ENCODE results near the gene NAT16.

NAT16 gene

GRCh38 chr7:101180130-101180755 is at the start of gene NAT16:
Gene NAT16 (minus strand): TSS chr7:101180293. CDS start chr7:101174807, 5,486 bp downstream.
- DNase-seq (ENCODE audit: low read depth in 2 of 2): no peak

GRCh38 chr7:101226721-101227120 is 46.6 kb upstream of the NAT16 start:
- no peak for DNase-seq (ENCODE audit: low read depth in 2 of 2)

- no peak for DNase-seq (ENCODE audit: low read depth in 2 of 2)
These were observed 45.6 kb upstream of the NAT16 start for GRCh38 chr7:101225650-101226049.

- DNase-seq (ENCODE audit: low read depth in 2 of 2): no peak
These were observed 43.4 kb upstream of the NAT16 start for GRCh38 chr7:101223528-101223927.

GRCh38 chr7:101222275-101222830 is 42.3 kb upstream of the NAT16 start:
- DNase-seq (ENCODE audit: low read depth in 2 of 2): no peak

- DNase-seq (ENCODE audit: low read depth in 2 of 2): no peak
These were observed 40.2 kb upstream of the NAT16 start for GRCh38 chr7:101220295-101220694.

- DNase-seq (ENCODE audit: low read depth in 2 of 2): no peak
These were observed 38.4 kb upstream of the NAT16 start for GRCh38 chr7:101218236-101219125.

GRCh38 chr7:101217388-101218235 is 37.5 kb upstream of the NAT16 start, which contains the start of the genes PLOD3 and ZNHIT1:
Gene PLOD3 (minus strand): TSS chr7:101217581. CDS start chr7:101217274, 307 bp downstream.
Gene ZNHIT1 (plus strand): TSS chr7:101218165. CDS start chr7:101218196, 31 bp downstream.
- peak; percentile 91 to 92 for DNase-seq (ENCODE audit: low read depth in 2 of 2)

- DNase-seq (ENCODE audit: low read depth in 2 of 2): no peak
These were observed 36.8 kb upstream of the NAT16 start for GRCh38 chr7:101216860-101217387.

GRCh38 chr7:101216001-101216859 is 36.1 kb upstream of the NAT16 start:
- DNase-seq (ENCODE audit: low read depth in 2 of 2): no peak

- no peak for DNase-seq (ENCODE audit: low read depth in 2 of 2)
These were observed 31.9 kb upstream of the NAT16 start for GRCh38 chr7:101212014-101212413.

- DNase-seq (ENCODE audit: low read depth in 2 of 2): no peak
These were observed 31.4 kb upstream of the NAT16 start for GRCh38 chr7:101211501-101211900.

- no peak for DNase-seq (ENCODE audit: low read depth in 2 of 2)
These were observed 30.1 kb upstream of the NAT16 start for GRCh38 chr7:101210143-101210542.

GRCh38 chr7:101208794-101209193 is 28.7 kb upstream of the NAT16 start:
- DNase-seq (ENCODE audit: low read depth in 2 of 2): no peak

GRCh38 chr7:101207459-101207858 is 27.4 kb upstream of the NAT16 start:
- no peak for DNase-seq (ENCODE audit: low read depth in 2 of 2)

GRCh38 chr7:101206665-101207042 is 26.6 kb upstream of the NAT16 start:
- no peak for DNase-seq (ENCODE audit: low read depth in 2 of 2)

GRCh38 chr7:101205901-101206664 is 26.0 kb upstream of the NAT16 start:
- DNase-seq (ENCODE audit: low read depth in 2 of 2): no peak

GRCh38 chr7:101203740-101204738 is 23.9 kb upstream of the NAT16 start:
- peak in 1 of 2 donors; percentile 13 for DNase-seq (ENCODE audit: low read depth in 2 of 2)

- no peak for DNase-seq (ENCODE audit: low read depth in 2 of 2)
These were observed 22.5 kb upstream of the NAT16 start for GRCh38 chr7:101202603-101202918.

All from stimulated activated CD4-positive, alpha-beta T cell treated with anti-CD3 and anti-CD28 coated beads, Interleukin-15, amount 100 ng/mL, for 48 hours (primary cell).